GM13976 (cell line): ENCODE measurements around the gene KRT80.

Experiments used
- DNase-seq: peaks from one replicate; pipeline ENCODE4 v3.0.0; 2012; ENCODE audit warnings: low spot score
- CTCF ChIP-seq: IDR thresholded peaks from 2 replicates; pipeline ENCODE4 v1.5.1; 2012; ENCODE audit warnings: borderline replicate concordance, mild to moderate bottlenecking; ENCODE audit not compliant: insufficient read depth; ENCODE audit errors: extremely low read depth, missing control alignments, control extremely low read depth
- in situ Hi-C: fragments of 300-500 bp; cut with MboI; formaldehyde crosslinking; loops from one replicate; pipeline ENCODE4 v1.12.0; 2022; ENCODE audit warnings: low sequenced_read_pairs, mixed read lengths, inconsistent platforms; ENCODE audit not compliant: unreplicated experiment

KRT80 gene

GRCh38 chr12:52144512-52145227, 47.1 kb downstream of the KRT80 start:
- no peak for DNase-seq
- in situ Hi-C loops, result no loop called here
- no peak for TF ChIP-seq CTCF

GRCh38 chr12:52142431-52142830, 49.4 kb downstream of the KRT80 start:
- no peak for TF ChIP-seq CTCF
- in situ Hi-C loops, result no loop called here
- DNase-seq, result no peak

GRCh38 chr12:52141875-52142274, 49.9 kb downstream of the KRT80 start:
- in situ Hi-C loops, result no loop called here
- TF ChIP-seq CTCF, result no peak

GRCh38 chr12:52141306-52141705, 50.5 kb downstream of the KRT80 start:
- DNase-seq, result no peak
- no peak for TF ChIP-seq CTCF
- in situ Hi-C loops, result no loop called here

More at GRCh38 chr12:52141875-52142274, 49.9 kb downstream of the KRT80 start:
- no peak for DNase-seq

GRCh38 chr12:52139579-52140062, 52.2 kb downstream of the KRT80 start:
- peak; percentile 56 for TF ChIP-seq CTCF
- in situ Hi-C loops, result no loop called here
- DNase-seq, result no peak

- in situ Hi-C loops, result no loop called here
- DNase-seq, result no peak
- no peak for TF ChIP-seq CTCF
Observed at GRCh38 chr12:52139147-52139546, 52.7 kb downstream of the KRT80 start.
